ENCODE results near the gene PRSS12. TPM values are rescaled to one million over a fixed set of nuclear protein-coding genes. Genes with fewer than 3 reads are reported as not detected.
A peak's percentile ranks its signal among the peaks of the same experiment; 100 is the strongest.
"Not testable (repeated sequence)": the region's sequence is repeated elsewhere in the genome, so short reads cannot be mapped to it uniquely, and the experiment has no call there.

The PRSS12 gene
- total RNA-seq, 1 donor from 2014 or later = not detected

DNA sequence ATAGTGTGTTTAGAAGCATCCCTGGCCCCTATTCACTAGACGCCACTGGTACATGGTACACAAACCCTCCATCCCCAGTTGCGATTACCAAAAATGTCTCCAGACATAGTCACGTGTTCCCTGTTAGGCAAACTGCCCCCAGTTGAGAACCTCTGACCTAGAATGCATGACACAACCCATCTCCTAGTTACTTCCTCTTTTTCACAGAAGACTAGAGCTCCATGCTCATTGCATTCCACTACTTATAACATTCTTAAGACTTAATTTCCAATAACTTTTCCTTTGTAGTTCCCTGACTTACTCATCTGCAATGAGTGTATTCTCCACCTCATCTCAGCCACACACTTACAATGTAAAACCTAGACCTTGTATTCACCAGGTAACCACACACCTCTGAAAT, 68.6 kb downstream of the PRSS12 start:
- ATAC-seq (no peak), DNase-seq (no peak)
- intact Hi-C loops (cut with micrococcal nuclease) = no loop called here

DNA sequence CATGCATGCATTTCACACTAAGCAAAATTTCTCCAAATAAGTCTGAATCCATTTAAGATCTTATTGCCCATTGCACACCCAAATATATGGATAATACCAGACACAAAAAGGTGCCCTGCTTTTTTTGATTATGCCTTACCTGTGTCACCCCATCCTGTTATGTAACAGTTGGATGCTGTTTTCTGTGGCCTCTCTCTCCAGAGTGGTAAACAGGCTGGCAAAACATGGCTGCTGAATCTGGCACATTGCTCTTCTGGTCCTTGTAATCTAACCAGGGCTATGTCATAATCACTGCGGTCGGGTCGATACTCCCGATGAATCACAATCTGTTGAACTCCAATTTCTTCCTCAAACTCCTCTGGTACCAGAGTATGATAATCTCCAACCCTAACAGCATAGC, 70.1 kb downstream of the PRSS12 start:
- intact Hi-C loops (cut with micrococcal nuclease) = no loop called here
- DNase-seq (no peak), ATAC-seq (no peak)

DNA sequence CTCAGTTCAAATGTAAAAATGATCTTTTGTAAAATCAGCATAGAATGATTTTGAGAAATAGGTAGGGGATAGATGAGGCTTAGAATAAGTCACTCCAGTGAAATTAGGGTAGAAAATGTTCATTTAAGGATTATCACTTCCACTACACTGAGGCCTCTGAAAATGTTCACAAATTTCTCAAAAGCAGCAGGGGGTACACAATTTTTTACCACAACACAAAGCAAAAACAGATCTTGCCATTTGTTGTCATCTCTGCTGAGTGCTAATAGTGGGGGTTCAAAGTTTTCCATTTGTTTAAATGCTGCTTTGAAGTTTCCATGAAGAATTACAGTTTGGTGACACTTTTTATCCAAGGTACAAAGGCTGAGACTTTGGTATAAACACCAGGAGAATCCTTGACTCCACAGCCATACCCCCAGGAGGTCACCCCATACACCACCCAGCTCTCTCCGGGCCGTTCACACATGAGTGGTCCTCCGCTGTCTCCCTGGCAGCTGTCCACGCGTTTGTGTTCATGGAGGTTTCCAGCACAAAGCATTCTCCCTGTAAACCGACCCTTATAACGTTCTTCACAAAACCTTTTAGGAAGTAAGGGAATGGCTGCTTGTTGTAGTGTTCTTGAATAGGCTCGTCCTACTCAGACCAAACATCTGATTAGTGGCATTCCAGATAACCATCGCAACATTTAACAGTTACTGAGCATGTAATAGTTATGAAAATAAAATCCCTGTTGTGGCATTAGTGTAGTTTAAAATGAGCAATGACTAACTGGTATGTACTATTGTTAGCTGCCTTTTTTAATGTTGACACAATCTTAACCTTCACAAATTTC, 71.0 kb downstream of the PRSS12 start:
- ATAC-seq (no peak), DNase-seq (peak; percentile 30)
- intact Hi-C loops (cut with micrococcal nuclease) = no loop called here

DNA sequence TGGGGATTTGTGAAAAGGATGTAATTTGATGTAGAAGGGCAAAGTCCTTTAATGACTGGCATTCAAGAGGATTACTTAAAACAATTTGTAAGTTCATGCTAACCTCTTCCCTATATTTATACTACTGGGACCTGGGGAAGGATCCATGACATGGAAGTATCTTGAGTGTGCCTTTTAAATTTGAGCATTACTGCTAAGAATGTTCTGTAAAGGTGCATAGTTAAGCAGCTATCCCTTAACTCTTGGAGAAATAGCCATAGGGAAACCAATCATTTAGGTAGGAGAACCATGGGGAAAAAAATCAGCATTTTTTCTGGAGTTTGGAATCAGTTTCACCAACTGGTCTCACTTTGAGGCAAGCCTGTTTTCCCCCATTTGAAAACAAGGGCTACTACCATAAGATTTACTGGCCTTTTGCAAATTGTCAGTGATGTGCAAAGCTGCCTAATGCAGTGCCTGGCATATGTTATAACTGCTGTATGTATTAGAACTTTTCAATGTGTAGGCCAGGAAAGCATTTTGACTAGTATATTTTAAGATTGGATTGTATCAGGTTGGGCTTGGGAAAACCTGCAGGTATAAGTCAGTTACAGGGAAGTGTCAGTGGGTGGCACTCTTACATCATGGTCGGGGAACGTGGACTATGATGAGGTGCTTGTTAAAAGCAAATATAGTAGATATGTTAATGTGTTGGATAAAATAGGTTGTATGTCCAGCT, 72.1 kb downstream of the PRSS12 start:
- ATAC-seq = peak; percentile 40

GRCh38 chr4:118279920-118280432, 72.8 kb downstream of the PRSS12 start:
- intact Hi-C loops (cut with micrococcal nuclease) = no loop called here
- DNase-seq = no peak
- no peak for ATAC-seq

More for the DNA sequence above, 72.1 kb downstream of the PRSS12 start:
- intact Hi-C loops (cut with micrococcal nuclease) = no loop called here
- no peak for DNase-seq

DNA sequence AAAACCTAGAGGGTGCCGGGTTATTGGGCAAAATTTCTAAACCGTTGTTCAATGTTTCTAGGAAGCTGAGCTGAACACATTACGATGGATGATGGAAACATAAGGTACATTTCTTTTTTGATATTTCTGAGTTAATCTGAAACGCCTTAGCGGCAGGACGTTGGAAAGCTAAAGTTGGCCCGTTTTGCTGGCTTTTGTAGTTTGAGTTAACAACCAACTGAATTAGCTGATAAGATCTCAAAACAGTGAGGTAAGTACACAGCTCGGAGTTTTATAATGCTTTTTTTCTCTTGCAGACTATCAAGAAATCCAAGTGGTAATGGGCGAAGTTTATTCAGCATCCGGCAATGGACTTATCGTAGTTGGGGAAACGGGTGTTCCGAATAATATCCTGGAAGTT, 73.5 kb downstream of the PRSS12 start:
- intact Hi-C loops (cut with micrococcal nuclease) = no loop called here
- ATAC-seq = no peak

DNA sequence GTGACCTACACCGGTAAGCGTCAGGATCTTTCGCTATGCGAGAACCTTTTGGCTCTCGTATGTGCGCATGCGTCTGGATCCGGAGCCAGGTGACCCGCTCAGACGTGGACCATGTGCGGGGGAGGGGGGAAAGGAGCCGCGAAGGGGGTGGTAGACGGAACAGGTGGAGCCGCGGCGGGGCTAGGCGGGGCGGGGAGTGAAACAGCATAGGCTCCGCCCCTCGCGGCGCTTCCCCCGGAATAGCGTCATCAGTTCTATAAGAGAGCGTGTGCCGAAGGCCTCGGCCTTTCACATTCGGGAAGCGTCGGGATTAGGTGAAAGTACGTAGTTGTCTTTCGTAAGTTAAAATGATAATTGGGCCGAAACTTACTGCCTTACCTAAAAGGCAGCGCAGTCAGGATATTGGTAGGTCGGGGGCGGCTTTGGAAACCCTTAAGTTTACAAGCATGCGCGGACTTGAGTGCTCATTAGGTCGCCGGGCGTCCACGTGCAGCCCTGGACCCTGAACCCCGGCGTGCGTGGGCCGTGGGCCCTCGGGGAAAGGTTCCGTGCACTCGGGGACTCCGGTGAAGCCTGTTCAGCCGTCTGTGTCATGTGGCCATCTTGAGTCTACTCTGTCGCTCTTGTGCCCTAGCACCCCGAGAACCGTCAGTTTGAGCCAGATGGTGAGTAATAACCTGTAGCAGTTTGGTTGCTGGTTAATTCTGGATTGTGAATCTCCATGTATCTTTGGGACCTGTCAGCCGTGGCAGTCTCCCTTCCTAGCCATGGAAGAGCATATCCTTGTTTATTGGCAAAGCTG, 74.1 kb downstream of the PRSS12 start:
- intact Hi-C loops (cut with micrococcal nuclease) = no loop called here
- peak; percentile 96 for DNase-seq
- ATAC-seq = peak; percentile 99

More for the DNA sequence above, 73.5 kb downstream of the PRSS12 start:
- no peak for DNase-seq

- ATAC-seq = no peak
- DNase-seq = no peak
- intact Hi-C loops (cut with micrococcal nuclease) = no loop called here
These were observed 75.6 kb downstream of the PRSS12 start for GRCh38 chr4:118277243-118277642.

- DNase-seq = no peak
- intact Hi-C loops (cut with micrococcal nuclease) = no loop called here
These were observed 76.2 kb downstream of the PRSS12 start for GRCh38 chr4:118276580-118276979.

DNA sequence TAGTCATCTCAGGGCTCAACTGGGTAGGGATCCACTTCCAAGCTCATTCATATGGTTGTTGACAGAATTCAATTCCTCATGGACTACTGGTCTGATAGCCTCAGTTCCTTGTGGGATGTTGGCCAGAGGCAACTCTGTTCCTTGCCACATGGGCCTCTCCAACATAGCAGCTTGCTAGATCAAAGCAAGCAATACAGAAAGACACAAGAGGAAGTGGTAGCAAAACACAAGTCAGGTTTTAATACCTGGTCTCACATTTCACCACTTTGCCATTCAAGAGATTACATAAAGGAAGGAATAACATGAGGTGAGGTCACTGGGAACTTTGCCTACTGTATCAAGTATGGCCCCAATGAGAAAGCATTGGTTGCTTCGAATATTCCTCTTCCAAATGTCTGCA, 79.2 kb downstream of the PRSS12 start:
- DNase-seq (no peak), ATAC-seq (no peak)
- intact Hi-C loops (cut with micrococcal nuclease) = no loop called here

More at GRCh38 chr4:118276580-118276979, 76.2 kb downstream of the PRSS12 start:
- no peak for ATAC-seq

DNA sequence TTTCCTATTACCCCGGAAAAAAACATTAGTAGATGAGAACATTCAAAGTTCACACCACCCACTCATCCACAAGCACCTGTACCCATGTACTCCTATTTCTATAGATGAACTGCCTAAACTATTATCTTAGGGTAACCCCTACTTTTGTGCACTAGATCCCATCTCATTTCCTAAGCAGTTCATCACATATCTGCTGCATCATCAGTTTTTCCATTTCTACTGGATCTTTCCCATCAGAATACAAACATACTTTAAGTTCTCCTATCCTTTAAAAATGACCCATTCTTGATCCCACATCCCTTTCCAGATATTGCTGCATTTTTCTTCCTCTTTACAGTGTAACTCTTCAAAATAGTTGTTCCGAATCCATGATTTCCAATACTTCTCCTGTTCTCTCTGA, 81.0 kb downstream of the PRSS12 start:
- intact Hi-C loops (cut with micrococcal nuclease) = no loop called here
- no peak for DNase-seq
- no peak for ATAC-seq

DNA sequence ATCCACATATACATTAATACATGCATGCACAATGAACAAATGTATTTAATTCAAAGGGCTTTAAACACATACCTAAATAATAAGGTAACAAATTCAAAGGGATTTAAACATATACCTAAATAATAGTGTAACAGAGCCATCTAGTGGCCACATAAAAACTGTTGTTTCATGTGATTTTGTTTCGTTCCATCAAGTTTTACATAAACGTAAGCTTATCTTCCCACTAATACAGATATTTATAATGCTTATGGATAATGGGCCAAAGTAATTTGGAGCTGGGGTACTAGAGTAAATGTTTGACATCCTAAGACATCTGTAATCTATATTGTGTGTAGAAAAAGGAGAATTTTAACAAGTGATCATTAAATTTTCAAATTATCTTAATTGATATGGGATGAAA, 82.3 kb downstream of the PRSS12 start:
- intact Hi-C loops (cut with micrococcal nuclease) = no loop called here
- ATAC-seq = no peak
- no peak for DNase-seq

DNA sequence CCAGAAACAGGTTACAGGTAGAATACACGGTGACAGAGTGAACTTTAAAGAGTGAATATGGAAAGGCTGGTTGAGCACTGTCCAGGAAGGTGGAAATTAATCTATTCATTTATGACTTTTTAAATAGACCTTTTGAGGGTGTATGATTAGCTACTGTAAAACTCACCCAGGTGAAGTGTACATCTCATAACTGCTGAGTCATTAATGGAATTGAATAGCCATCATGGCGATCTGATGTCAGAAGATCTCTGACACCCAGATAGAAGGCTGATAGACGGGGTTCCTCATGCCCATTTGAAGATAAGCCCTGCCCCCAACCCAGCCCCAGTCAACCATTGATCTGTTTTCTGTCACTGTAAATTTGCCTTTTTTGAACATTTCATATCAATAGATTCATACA, 84.0 kb downstream of the PRSS12 start:
- no peak for DNase-seq
- no peak for ATAC-seq
- intact Hi-C loops (cut with micrococcal nuclease) = no loop called here

DNA sequence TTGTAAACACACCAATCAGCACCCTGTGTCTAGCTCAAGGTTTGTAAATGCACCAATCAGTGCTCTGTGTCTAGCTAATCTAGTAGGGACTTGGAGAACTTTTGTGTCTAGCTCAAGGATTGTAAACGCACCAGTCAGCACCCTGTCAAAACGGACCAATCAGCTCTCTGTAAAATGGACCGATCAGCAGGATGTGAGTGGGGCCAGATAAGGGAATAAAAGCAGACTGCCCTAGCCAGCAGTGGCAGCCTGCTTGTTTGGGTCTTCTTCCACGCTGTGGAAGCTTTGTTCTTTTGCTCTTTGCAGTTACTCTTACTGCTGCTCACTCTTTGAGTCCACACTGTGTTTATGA, 86.7 kb downstream of the PRSS12 start:
- intact Hi-C loops (cut with micrococcal nuclease); ATAC-seq; DNase-seq: not testable (repeated sequence)

DNA sequence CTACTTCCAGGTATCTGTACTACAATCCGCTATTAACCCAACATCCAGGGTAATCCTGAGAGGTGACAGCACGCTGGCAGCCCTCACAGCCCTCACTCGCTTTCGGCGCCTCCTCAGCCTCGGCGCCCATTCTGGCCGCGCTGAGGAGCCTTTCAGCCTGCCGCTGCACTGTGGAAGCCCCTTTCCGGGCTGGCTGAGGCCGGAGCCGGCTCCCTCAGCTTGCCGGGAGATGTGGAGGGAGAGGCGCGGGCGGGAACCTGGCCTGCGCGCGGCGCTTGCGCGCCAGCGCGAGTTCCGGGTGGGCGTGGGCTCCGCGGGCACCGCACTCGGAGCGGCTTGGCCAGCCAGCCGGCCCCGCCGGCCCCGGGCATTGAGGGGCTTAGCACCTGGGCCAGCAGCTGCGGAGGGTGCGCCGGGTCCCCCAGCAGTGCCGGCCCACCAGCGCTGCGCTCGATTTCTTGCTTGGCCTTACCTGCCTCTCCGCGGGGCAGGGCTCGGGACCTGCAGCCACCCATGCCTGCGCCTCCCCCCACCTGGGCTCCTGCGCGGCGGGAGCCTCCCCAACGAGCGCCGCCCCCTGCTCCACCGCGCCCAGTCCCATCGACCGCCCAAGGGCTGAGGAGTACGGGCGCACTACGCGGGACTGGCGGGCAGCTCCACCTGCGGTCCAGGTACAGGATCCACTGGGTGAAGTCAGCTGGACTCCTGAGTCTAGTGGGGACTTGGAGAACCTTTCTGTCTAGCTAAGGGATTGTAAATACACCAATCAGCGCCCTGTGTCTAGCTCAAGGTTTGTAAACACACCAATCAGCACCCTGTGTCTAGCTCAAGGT, 87.3 kb downstream of the PRSS12 start:
- DNase-seq (peak; percentile 45), ATAC-seq (peak; percentile 39)
- intact Hi-C loops (cut with micrococcal nuclease) = no loop called here

DNA sequence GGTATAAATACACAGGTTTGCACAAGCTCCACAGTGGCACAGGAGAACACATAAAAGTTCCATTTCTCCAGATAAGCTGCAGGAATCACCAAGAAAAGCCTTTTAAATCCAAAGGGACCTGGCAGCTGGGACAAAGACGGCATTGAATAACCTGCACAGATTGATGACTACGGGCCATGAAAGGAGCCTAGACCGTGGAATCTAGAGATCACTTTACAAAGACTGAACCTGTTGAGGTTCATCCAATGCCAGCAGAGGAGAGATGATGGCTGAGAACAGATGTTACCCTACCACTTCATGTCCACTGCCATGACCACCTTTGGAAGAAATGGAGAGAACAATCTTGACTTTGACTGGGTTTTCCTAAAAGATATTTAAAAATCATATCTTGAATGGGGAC, 88.7 kb downstream of the PRSS12 start:
- intact Hi-C loops (cut with micrococcal nuclease) = no loop called here
- ATAC-seq = no peak

GRCh38 chr4:118260309-118260708, 92.5 kb downstream of the PRSS12 start:
- ATAC-seq (no peak), DNase-seq (no peak)
- intact Hi-C loops (cut with micrococcal nuclease) = no loop called here

More for the DNA sequence above, 88.7 kb downstream of the PRSS12 start:
- no peak for DNase-seq

GRCh38 chr4:118259111-118259510, 93.7 kb downstream of the PRSS12 start:
- ATAC-seq (no peak), DNase-seq (no peak)
- intact Hi-C loops (cut with micrococcal nuclease) = no loop called here

DNA sequence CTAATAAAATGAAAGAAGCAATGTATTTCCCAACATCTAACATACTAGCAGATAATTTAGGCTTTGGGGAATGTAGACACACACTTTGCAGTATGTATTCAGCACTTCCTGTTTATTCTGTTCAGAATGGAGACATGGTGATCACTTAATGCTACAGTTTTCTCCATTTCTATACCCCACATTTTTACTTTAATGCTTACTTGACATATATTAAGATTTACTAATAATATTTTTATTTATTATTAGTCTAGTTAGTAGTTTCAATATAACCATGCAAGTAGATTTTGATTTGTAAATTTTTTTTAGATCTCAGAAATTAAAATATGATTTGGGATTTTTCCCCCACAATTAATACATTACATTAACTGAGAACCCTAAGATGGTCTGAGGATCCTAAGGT, 98.4 kb downstream of the PRSS12 start:
- ATAC-seq (no peak), DNase-seq (no peak)
- intact Hi-C loops (cut with micrococcal nuclease) = no loop called here
